HPDE6-E6E7 (cell line): ENCODE results near the gene CNKSR1.
"Not testable (repeated sequence)": the region's sequence is repeated elsewhere in the genome, so short reads cannot be mapped to it uniquely, and the experiment has no call there.

Experiments used
- DNase-seq: peaks from one replicate; pipeline ENCODE4 v3.0.0; 2011; ENCODE audit warnings: missing footprints; ENCODE audit errors: extremely low spot score

CNKSR1 gene

DNA sequence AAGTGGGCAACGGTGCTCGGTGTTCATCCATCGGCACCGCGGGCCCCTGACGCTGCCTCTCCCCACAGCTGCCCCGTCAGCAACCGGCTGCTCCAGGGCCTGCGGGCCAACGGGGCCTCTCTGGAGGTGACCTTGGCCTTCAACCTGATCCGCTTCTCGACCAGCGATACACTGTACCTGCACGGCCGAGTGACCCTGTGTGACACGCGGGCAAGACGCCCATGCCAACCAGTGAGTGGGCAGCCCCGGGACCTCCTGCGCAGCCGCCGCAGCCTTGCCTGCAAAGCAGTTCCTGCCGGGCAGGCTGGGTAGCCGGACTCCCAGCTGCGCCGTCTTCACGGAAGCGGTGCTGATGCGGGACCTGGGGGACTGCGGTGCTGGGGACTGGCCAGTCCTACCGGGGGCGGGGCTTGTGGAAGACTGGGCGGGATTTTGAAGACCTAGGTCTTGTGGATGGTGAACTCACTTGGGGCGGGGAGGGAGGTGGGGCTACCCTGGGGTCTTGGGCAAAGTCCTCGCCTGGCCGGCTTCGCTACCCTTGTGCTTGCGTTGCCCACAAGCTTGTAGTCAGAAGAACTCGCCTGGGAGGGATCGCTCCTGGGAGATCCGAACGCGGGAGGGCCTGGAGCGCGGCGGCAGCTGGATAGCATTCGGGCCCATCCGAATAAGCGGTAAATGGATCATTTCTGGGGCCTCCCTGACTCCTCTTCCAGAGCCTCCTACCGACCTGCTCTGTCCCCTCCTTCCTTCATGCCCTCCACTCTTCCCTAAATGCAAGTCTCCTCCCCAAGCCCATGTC lies 47.9 kb downstream of the CNKSR1 start:
- DNase-seq: no peak

DNA sequence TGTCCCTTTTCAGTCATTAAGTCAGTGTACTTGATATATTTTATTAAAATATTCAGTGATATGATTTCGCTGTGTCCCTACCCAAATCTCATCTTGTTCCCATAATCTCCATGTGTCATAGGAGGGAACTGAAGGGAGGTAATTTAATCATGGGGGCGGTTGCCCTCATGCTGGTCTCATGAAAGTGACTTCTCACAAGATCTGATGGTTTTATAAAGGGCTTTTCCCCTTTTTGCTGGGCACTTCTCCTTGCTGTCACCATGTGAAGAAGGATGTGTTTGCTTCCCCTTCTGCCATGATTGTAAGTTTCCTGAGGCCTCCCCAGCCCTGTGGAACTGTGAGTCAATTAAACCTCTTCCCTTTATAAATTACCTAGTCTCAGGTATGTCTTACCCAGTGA lies 53.4 kb downstream of the CNKSR1 start:
- not testable (repeated sequence) for DNase-seq

DNA sequence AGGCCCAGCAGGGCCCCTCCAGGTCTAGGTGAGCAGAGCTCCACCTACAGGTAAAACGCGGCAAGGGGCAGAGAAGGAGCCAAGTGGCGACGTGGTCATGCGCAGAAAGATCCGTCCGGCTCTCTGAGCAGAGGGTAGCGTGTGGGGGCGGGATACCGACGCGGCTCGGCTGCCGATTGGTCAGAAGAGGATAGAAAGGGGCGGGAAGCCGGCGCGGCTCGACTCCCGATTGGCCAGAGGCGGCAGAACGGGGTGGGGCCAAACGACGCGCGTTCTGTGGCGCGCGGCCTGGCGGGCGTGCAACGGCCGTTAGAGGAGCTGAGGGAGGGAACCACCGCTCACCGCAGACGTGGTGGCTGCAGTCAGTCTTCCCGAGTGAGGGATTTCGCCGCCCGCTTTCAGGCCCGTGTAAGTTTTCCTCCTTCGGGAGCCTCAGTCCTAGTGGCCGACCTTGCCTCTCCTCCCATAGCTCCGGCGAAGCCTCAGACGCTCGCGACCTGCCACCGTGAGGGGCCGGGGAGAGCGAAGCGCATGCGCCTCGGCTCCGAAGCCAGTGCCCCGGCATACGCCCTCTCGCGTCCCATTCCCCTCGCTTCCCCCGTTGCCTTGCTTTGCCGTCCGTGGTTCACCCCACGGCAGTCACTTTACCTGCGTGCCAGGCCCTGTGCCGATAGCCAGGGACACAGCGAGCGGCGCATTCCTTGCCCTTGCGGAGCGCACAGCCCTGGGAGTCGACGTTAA lies 56.8 kb downstream of the CNKSR1 start, which contains the start of gene CEP85:
Gene CEP85, plus strand, starts transcription at position 298 of the 741 bp plus-strand sequence. CDS start 5,584 bp downstream, outside the sequence.
- DNase-seq: peak; percentile 99

DNA sequence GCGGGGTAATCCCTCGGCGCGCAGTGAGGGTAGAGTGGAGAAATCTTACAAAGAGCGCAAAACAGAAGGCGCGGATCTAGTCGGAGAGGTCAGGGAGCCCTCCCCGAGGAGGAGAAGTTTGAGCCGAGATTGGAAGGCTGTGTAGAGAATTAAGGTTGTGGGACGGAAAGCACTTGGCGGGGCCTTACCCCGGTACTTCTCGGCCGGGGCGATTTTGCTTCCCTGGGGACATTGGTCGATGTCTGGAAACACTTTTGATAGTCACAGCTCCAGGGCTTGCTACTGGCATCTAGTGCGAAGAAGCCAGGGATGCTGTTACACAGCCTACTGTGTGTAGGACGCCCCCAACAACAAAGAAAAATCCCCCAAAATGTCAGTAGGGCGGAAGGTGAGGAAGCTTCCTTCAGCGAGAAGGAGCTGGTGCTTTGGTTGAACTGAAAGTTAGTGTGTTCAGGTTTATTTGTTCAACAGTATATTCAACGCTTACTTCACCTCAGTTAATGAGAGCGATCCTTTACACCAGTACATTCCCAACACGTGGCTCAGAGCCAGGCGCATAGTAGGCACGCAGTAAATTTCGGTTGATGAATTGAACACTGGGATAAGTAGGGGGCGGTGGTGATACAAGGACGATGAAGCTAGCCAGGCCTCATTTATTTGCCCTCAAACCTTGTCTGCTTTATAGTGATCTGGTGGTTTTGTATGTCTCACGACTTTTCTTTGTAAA lies 57.5 kb downstream of the CNKSR1 start:
- DNase-seq: no peak

DNA sequence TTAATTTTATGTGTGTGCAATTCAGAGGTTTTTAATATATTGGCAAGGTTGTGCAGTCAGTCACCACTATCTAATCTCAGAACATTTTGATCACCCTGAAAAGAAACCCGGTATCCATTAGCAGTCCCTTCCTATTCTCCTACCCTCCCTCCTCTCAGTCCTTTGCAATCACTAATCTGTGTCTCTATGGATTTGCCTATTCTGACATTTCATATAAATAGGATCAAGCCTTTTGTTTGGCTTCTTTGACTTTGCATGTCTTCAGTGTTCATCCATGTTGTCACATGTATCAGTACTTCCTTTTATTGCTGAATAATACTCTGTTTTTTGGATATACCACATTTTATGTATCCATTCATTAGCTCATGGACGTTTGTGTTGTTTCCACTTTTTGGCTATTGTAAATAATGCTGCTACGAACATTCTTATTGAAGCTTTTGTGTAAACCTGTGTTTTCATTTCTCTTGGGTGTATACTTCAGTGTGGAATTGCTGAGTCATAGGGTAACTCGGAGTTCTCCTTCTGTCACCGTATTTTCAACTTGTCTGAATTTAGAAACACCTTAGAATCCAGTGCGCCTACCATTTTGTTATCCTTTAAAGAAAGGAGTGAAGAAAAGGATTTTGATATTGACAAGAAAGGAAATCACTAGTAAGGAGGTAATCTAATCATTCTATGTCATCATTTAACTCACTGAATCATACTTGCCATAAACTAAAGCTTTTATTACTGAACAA lies 60.1 kb downstream of the CNKSR1 start:
- no peak for DNase-seq
